HCT116 (cell line): ENCODE data around the gene RAB19.

ENCODE experiments used
- CTCF ChIP-seq, 3 experiments: fragments of 200-600 bp in 1 of 3; sonication (generic) in 1 of 3; IDR thresholded peaks in 2 of 3; conservative IDR thresholded peaks in 1 of 3; 2 replicates each; pipeline ENCODE4 v1.5.1; 2012 to 2017; ENCODE audit warnings: low read depth in 2 of 3, low read length in 2 of 3, antibody characterized with exemption in 1 of 3, borderline replicate concordance in 1 of 3, control low read depth in 1 of 3, mild to moderate bottlenecking in 1 of 3, mixed read lengths in 1 of 3, mixed run types in 1 of 3, moderate library complexity in 1 of 3; ENCODE audit not compliant: insufficient read depth in 1 of 3
- EZH2 ChIP-seq: fragments of 200-600 bp; sonication (generic); IDR thresholded peaks from 2 replicates; pipeline ENCODE4 v1.6.1; 2017; ENCODE audit warnings: antibody characterized with exemption, mixed run types
- EZH2phosphoT487 ChIP-seq: fragments of 200-600 bp; IDR thresholded peaks from 2 replicates; pipeline ENCODE4 v1.6.1; 2018; ENCODE audit warnings: antibody characterized with exemption, borderline replicate concordance
- POLR2A ChIP-seq: IDR thresholded peaks from 2 replicates; pipeline ENCODE4 v1.7.0; 2011; ENCODE audit warnings: borderline replicate concordance; ENCODE audit not compliant: insufficient read depth, insufficient read length; ENCODE audit errors: extremely low read depth
- POLR2AphosphoS5 ChIP-seq: IDR thresholded peaks from 2 replicates; pipeline ENCODE4 v1.6.1; 2011; ENCODE audit warnings: mild to moderate bottlenecking, low read depth, low read length, moderate library complexity
- REST ChIP-seq: IDR thresholded peaks from 2 replicates; pipeline ENCODE4 v1.6.1; 2012; ENCODE audit warnings: low read depth
- TCF7L2 ChIP-seq: IDR thresholded peaks from 2 replicates; pipeline ENCODE4 v1.7.0; 2011; ENCODE audit warnings: borderline replicate concordance, inconsistent platforms; ENCODE audit not compliant: insufficient read depth, insufficient read length; ENCODE audit errors: extremely low read depth
- YY1 ChIP-seq: IDR thresholded peaks from 2 replicates; pipeline ENCODE4 v1.6.1; 2011; ENCODE audit warnings: low read length, low read depth, moderate library complexity, mild to moderate bottlenecking; ENCODE audit not compliant: insufficient replicate concordance; ENCODE audit errors: extremely low read depth
- ZNF274 ChIP-seq: fragments of 200-500 bp; sonication (Bioruptor generic); IDR thresholded peaks from 2 replicates; pipeline ENCODE4 v1.6.1; 2014; ENCODE audit warnings: mild to moderate bottlenecking, low read depth, low read length, inconsistent platforms

GRCh38 chr7:140418653-140419052, 14.8 kb downstream of the RAB19 start:
- no peak for TF ChIP-seq CTCF (IDR thresholded peaks at IDR 0.05 in 2 of 3, conservative IDR thresholded peaks at IDR 0.05 in 1 of 3; ENCODE audit: borderline replicate concordance in 1 of 3, insufficient read depth in 1 of 3, low read depth in 2 of 3, low read length in 2 of 3)
- no peak for TF ChIP-seq EZH2phosphoT487
- TF ChIP-seq YY1, result no peak
- no peak for TF ChIP-seq EZH2
- TF ChIP-seq ZNF274, result no peak
- TF ChIP-seq TCF7L2, result no peak
- TF ChIP-seq POLR2AphosphoS5, result no peak
- TF ChIP-seq REST, result no peak
- TF ChIP-seq POLR2A, result no peak
